Caco-2 (cell line): ENCODE data around the gene C1orf21. TPM values are rescaled to one million over a fixed set of nuclear protein-coding genes. Genes with fewer than 3 reads are reported as not detected.

Experiments used
- BruUV-seq: library from RNA; stranded (reverse); fragments of 400-500 nt; replicated peaks from 2 replicates; lab custom pipeline; 2021; lab: Mats Ljungman, UMichigan
- CTCF ChIA-PET: fragments of 300-600 bp; sonication (Branson Sonifier 250); formaldehyde crosslinking; loops from one replicate; lab custom pipeline; 2022; ENCODE audit warnings: antibody characterized with exemption; lab: Charles Lee
- POLR2A ChIA-PET: fragments of 300-600 bp; sonication (Branson Sonifier 250); formaldehyde crosslinking; loops from one replicate; lab custom pipeline; 2022; ENCODE audit warnings: antibody characterized with exemption; lab: Charles Lee
- DNase-seq, 2 experiments: peaks; one replicate each; pipeline versions ENCODE4 v3.0.0 to v3.0.0-alpha.2; 2020 to 2022
- H3K27me3 ChIP-seq: replicated peaks from 2 replicates; pipeline ENCODE4 v1.6.0; 2011; ENCODE audit warnings: low read length; ENCODE audit not compliant: control insufficient read depth, insufficient read depth
- H3K36me3 ChIP-seq: 2 replicates; pipeline ENCODE4 v1.5.1; 2011; ENCODE audit warnings: low read length; ENCODE audit not compliant: control insufficient read depth, insufficient read depth
- H3K4me1 ChIP-seq: fragments of 250-450 bp; sonication (Bioruptor Pico); 2 replicates; pipeline ENCODE4 v1.5.1; 2020; ENCODE audit warnings: mild to moderate bottlenecking
- H3K4me3 ChIP-seq: 2 replicates; pipeline ENCODE4 v1.5.1; 2011; ENCODE audit warnings: low read depth, mild to moderate bottlenecking, control low read depth, low read length
- H3K9me3 ChIP-seq: fragments of 250-450 bp; sonication (Bioruptor Pico); 2 replicates; pipeline ENCODE4 v1.5.1; 2020; ENCODE audit warnings: mild to moderate bottlenecking, moderate library complexity
- H3K27ac Mint-ChIP-seq: one replicate; pipeline ENCODE4 v1.8.0; 2022; ENCODE audit warnings: mixed read lengths; ENCODE audit not compliant: unreplicated experiment
- H3K27me3 Mint-ChIP-seq: one replicate; pipeline ENCODE4 v1.8.0; 2022; ENCODE audit warnings: mixed read lengths; ENCODE audit not compliant: insufficient read depth, unreplicated experiment
- H3K36me3 Mint-ChIP-seq: one replicate; pipeline ENCODE4 v1.8.0; 2022; ENCODE audit warnings: mild to moderate bottlenecking, mixed read lengths; ENCODE audit not compliant: insufficient read depth, unreplicated experiment
- H3K4me1 Mint-ChIP-seq: one replicate; pipeline ENCODE4 v1.8.0; 2022; ENCODE audit warnings: low read depth, mixed read lengths; ENCODE audit not compliant: unreplicated experiment
- H3K4me3 Mint-ChIP-seq: one replicate; pipeline ENCODE4 v1.8.0; 2022; ENCODE audit warnings: mild to moderate bottlenecking, moderate library complexity, mixed read lengths; ENCODE audit not compliant: unreplicated experiment
- H3K9me3 Mint-ChIP-seq: one replicate; pipeline ENCODE4 v1.8.0; 2022; ENCODE audit warnings: mixed read lengths; ENCODE audit not compliant: unreplicated experiment
- intact Hi-C: fragments of 100-400 bp; cut with micrococcal nuclease; formaldehyde crosslinking; loops from one replicate; pipeline ENCODE4 v1.10.0; 2022; ENCODE audit not compliant: unreplicated experiment
- total RNA-seq: library from RNA; stranded (reverse); gene quantifications from 2 replicates; pipeline ENCODE4 v1.2.3, GENCODE V29; 2022
- TF ChIP-seq, protein P1 (sequence below), 2 experiments: fragments of 200-600 bp in 1 of 2; IDR thresholded peaks; 1 replicate in 1 of 2; 2 replicates in 1 of 2; pipeline versions ENCODE4 v1.5.1 to v1.8.0; 2011 to 2022; ENCODE audit warnings: antibody characterized with exemption in 1 of 2, control low read depth in 1 of 2, inconsistent platforms in 1 of 2, low read depth in 1 of 2, low read length in 1 of 2, mild to moderate bottlenecking in 1 of 2, moderate library complexity in 1 of 2; ENCODE audit not compliant: insufficient read depth in 1 of 2, severe bottlenecking in 1 of 2, unreplicated experiment in 1 of 2

Gene C1orf21
- total RNA-seq, 1 experiment from 2014 or later, result 0.82 TPM

DNA sequence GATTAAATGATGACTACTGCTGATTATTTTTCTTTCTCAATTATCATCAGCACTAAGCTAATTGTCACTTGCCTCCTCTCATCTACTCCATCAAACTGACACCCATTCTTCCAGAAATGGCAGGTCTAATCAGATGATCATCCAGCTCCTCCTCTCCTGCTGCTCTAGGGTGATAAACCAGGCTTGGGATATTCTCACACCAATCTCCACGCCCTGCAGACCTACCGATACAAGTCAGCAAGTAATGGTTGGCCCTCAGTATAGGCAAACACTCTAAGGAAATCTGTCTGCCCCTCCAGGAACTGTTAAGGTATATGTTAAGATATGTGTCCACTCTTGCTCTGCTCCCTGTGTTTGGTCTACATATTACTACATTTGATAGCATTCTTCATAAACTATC lies 36.3 kb upstream of the C1orf21 start:
- H3K36me3 Mint-ChIP-seq, result no peaks in the 10 kb centered on the region

DNA sequence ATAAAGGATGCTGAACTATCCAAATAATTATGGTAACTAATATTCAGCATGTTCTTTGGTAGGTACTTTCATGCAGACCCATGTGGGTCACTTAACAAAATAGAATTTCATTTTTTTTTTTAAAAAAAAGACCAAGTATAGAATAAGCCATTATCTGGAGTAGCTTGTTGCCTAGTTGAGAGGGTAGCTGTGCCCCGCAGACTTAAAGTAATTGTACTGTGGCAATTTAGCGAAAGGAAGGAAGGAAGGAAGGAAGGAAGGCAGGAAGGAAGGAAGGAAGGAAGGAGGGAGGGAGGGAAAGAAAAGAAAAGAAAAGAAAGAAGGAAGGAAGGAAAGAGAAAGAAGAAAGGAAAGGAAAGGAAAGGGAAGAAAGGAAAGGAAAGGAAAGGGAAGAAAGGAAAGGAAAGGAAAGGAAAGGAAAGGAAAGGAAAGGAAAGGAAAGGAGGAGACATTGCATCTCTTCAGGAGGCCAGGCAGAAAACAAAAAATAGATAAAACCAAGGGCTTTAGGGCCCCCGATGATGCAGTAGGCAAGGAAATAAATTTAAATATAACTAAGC lies 35.3 kb upstream of the C1orf21 start:
- H3K27me3 Mint-ChIP-seq, result peaks cover 13% of the 10 kb centered on the region
- Histone ChIP-seq H3K9me3 (no peaks in the 10 kb centered on the region), H3K4me1 (no peaks in the 10 kb centered on the region), H3K27me3 (no peaks in the 10 kb centered on the region), H3K4me3 (no peak overlapping the region), H3K36me3 (no peaks in the 10 kb centered on the region)
- H3K4me1 Mint-ChIP-seq, result no peaks in the 10 kb centered on the region
- ChIA-PET CTCF (no interaction called here), POLR2A (no interaction called here)
- intact Hi-C loops, result no loop called here
- TF ChIP-seq, protein P1, sequence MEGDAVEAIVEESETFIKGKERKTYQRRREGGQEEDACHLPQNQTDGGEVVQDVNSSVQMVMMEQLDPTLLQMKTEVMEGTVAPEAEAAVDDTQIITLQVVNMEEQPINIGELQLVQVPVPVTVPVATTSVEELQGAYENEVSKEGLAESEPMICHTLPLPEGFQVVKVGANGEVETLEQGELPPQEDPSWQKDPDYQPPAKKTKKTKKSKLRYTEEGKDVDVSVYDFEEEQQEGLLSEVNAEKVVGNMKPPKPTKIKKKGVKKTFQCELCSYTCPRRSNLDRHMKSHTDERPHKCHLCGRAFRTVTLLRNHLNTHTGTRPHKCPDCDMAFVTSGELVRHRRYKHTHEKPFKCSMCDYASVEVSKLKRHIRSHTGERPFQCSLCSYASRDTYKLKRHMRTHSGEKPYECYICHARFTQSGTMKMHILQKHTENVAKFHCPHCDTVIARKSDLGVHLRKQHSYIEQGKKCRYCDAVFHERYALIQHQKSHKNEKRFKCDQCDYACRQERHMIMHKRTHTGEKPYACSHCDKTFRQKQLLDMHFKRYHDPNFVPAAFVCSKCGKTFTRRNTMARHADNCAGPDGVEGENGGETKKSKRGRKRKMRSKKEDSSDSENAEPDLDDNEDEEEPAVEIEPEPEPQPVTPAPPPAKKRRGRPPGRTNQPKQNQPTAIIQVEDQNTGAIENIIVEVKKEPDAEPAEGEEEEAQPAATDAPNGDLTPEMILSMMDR (IDR thresholded peaks at IDR 0.05; ENCODE audit: insufficient read depth in 1 of 2, low read depth in 1 of 2, low read length in 1 of 2, severe bottlenecking in 1 of 2, unreplicated experiment in 1 of 2), result no peak
- no peaks in the 10 kb centered on the region for H3K36me3 Mint-ChIP-seq
- BruUV-seq, result no TSS peak
- no peak overlapping the region for H3K4me3 Mint-ChIP-seq
- H3K9me3 Mint-ChIP-seq, result no peaks in the 10 kb centered on the region
- no peak overlapping the region for H3K27ac Mint-ChIP-seq
- DNase-seq, result no peak

More for the DNA sequence above, 36.3 kb upstream of the C1orf21 start:
- TF ChIP-seq, protein P1 (IDR thresholded peaks at IDR 0.05; ENCODE audit: insufficient read depth in 1 of 2, low read depth in 1 of 2, low read length in 1 of 2, severe bottlenecking in 1 of 2, unreplicated experiment in 1 of 2), result no peak
- H3K4me1 Mint-ChIP-seq, result no peaks in the 10 kb centered on the region
- H3K9me3 Mint-ChIP-seq, result no peaks in the 10 kb centered on the region
- no peak overlapping the region for H3K4me3 Mint-ChIP-seq
- Histone ChIP-seq H3K4me1 (no peaks in the 10 kb centered on the region), H3K4me3 (no peak overlapping the region), H3K9me3 (peaks cover 4% of the 10 kb centered on the region; the same call in 1 of the 2 replicates), H3K36me3 (no peaks in the 10 kb centered on the region), H3K27me3 (no peaks in the 10 kb centered on the region)
- H3K27me3 Mint-ChIP-seq, result peaks cover 11% of the 10 kb centered on the region
- ChIA-PET CTCF (no interaction called here), POLR2A (no interaction called here)
- intact Hi-C loops, result no loop called here
- no TSS peak for BruUV-seq
- DNase-seq, result no peak
- H3K27ac Mint-ChIP-seq, result no peak overlapping the region

DNA sequence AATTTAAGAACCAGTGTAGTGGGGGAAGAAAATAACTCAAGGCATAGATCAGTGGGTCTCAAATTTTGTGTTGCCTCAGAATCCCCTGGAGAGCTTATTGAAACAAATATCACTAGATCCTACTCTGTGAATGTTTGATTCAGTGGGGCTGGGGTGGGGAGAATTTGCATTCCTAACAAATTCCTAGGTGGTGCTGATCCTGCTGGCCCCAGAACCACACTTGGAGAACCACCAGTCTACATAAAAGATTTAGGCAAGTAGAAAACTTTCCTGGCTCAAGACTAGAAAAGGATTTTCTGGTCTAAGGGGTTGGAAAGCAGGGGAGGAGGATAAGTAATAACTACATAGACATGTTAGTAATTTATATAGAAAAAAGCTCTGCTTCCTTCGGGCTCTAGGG lies 34.1 kb upstream of the C1orf21 start:
- peaks cover 13% of the 10 kb centered on the region for H3K27me3 Mint-ChIP-seq
- Histone ChIP-seq H3K27me3 (no peaks in the 10 kb centered on the region), H3K36me3 (no peaks in the 10 kb centered on the region), H3K4me1 (no peaks in the 10 kb centered on the region), H3K9me3 (no peaks in the 10 kb centered on the region), H3K4me3 (no peak overlapping the region)
- H3K4me3 Mint-ChIP-seq, result no peak overlapping the region
- ChIA-PET CTCF (no interaction called here), POLR2A (no interaction called here)
- intact Hi-C loops, result no loop called here
- H3K9me3 Mint-ChIP-seq, result no peaks in the 10 kb centered on the region
- TF ChIP-seq, protein P1 (IDR thresholded peaks at IDR 0.05; ENCODE audit: insufficient read depth in 1 of 2, low read depth in 1 of 2, low read length in 1 of 2, severe bottlenecking in 1 of 2, unreplicated experiment in 1 of 2), result no peak
- no peaks in the 10 kb centered on the region for H3K36me3 Mint-ChIP-seq
- H3K27ac Mint-ChIP-seq, result no peak overlapping the region
- BruUV-seq, result no TSS peak
- DNase-seq, result no peak
- no peaks in the 10 kb centered on the region for H3K4me1 Mint-ChIP-seq
